Endothelial cell of umbilical vein (primary cell): ENCODE data around the gene LEUTX.
"Not testable (repeated sequence)": the region's sequence is repeated elsewhere in the genome, so short reads cannot be mapped to it uniquely, and the experiment has no call there.

ENCODE experiments used
- GATA2 ChIP-seq: IDR thresholded peaks from 2 replicates; pipeline ENCODE4 v1.7.0; 2011; ENCODE audit warnings: low read depth, mild to moderate bottlenecking, moderate library complexity, mixed read lengths, low read length; ENCODE audit not compliant: insufficient read length, insufficient read depth
- POLR2A ChIP-seq: IDR thresholded peaks from 2 replicates; pipeline ENCODE4 v1.6.1; 2012; ENCODE audit warnings: low read depth, mild to moderate bottlenecking, control low read depth, low read length
- POLR2AphosphoS5 ChIP-seq: IDR thresholded peaks from 2 replicates; pipeline ENCODE4 v1.6.1; 2012; ENCODE audit warnings: low read depth, mild to moderate bottlenecking, control low read depth, low read length, moderate library complexity; ENCODE audit not compliant: insufficient read depth
- TF ChIP-seq, protein P1 (sequence below), 2 donors: IDR thresholded peaks; 1 replicate in 1 of 2; 2 replicates in 1 of 2; pipeline ENCODE4 v1.5.1; 2011; ENCODE audit warnings: low read length in 2 of 2, mild to moderate bottlenecking in 2 of 2, moderate library complexity in 2 of 2, control low read depth in 1 of 2, inconsistent platforms in 1 of 2, low read depth in 1 of 2; ENCODE audit not compliant: insufficient read depth in 1 of 2; ENCODE audit errors: extremely low read depth in 1 of 2

DNA sequence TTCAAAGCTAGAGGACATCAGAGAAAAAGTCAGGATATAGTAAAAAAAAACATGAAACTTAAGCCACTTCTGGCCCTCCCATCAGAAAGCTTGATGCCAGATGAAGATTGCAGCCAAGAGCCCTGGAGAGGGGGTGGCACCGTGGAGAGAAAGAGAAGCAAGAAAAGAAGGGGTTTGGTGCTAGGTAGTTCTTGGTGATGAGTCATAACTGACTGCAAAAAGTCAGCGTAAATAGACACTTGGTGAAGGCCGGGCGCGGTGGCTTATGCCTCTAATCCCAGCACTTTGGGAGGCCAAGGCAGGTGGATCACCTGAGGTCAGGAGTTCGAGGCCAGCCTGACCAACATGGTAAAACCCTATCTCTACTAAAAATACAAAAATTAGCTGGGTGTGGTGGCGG, 30.0 kb downstream of the LEUTX start:
- TF ChIP-seq, protein P1, sequence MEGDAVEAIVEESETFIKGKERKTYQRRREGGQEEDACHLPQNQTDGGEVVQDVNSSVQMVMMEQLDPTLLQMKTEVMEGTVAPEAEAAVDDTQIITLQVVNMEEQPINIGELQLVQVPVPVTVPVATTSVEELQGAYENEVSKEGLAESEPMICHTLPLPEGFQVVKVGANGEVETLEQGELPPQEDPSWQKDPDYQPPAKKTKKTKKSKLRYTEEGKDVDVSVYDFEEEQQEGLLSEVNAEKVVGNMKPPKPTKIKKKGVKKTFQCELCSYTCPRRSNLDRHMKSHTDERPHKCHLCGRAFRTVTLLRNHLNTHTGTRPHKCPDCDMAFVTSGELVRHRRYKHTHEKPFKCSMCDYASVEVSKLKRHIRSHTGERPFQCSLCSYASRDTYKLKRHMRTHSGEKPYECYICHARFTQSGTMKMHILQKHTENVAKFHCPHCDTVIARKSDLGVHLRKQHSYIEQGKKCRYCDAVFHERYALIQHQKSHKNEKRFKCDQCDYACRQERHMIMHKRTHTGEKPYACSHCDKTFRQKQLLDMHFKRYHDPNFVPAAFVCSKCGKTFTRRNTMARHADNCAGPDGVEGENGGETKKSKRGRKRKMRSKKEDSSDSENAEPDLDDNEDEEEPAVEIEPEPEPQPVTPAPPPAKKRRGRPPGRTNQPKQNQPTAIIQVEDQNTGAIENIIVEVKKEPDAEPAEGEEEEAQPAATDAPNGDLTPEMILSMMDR (IDR thresholded peaks at IDR 0.05; ENCODE audit: extremely low read depth in 1 of 2, insufficient read depth in 1 of 2, low read depth in 1 of 2, low read length in 2 of 2) = not testable (repeated sequence)
- TF ChIP-seq POLR2AphosphoS5, POLR2A, GATA2: not testable (repeated sequence)
